HUDEP-2 (cell line): ENCODE results near the gene SLC39A6.
"Not testable (repeated sequence)": the region's sequence is repeated elsewhere in the genome, so short reads cannot be mapped to it uniquely, and the experiment has no call there.

ENCODE experiments used
- DNase-seq, 76 experiments: peaks; one replicate each; lab custom pipeline; 2025; ENCODE audit not compliant: unreplicated experiment in 76 of 76; lab: John Stamatoyannopoulos, UW

SLC39A6 gene

DNA sequence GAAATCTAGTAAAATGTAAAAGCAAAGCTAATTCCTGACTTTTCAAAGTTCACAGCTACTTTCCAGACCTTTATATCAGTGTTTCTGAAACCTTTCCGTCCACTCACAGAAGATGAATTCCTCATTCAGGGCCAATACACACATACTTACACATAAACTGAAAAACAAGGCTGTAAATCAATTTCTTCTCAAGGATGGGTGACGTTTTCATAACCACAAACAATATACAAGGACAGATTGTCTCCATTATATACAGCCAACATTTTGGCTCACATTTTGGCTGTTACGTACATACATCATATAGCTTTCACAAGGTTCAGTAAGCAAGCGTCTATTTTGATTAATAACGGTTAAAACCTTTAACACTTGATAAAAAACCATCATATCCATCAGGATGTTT lies 63.1 kb downstream of the SLC39A6 start:
- DNase-seq, result no peak

DNA sequence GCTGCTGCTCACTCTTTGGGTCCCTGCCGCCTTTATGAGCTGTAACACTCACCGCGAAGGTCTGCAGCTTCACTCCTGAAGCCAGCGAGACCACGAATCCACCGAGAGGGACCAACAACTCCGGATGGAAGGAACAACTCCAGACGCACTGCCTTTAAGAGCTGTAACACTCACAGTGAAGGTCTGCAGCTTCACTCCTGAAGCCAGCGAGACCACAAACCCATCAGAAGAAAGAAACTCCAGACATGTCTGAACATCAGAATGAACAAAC lies 64.4 kb downstream of the SLC39A6 start:
- not testable (repeated sequence) for DNase-seq

DNA sequence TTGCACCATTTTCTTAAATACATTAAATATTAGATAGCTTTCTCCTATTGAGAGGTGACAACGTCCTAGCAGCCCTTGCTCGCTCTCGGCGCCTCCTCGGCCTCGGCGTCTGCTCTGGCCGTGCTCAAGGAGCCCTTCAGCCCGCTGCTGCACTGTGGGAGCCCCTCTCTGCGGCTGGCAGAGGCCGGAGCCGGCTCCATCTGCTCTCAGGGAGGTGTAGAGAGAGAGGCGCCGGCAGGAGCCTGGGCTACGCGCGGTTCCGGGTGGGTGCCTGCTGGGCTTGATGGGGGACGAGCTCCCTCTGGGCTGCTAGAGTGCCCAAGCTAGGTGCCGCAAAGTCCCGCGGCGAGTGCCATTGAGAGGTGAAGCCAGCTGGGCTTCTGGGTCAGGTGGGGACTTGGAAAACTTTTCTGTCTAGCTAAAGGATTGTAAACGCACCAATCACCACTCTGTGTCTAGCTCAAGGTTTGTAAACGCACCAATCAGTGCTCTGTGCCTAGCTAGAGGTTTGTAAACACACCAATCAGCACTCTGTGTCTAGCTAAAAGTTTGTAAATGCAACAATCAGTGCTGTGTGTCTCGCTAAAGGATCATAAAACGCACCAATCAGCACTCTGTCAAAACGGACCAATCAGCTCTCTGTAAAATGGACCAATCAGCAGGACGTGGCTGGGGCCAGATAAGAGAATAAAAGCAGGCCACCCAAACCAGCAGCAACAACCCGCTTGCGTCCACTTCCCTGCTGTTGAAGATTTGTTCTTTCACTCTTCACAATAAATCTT lies 64.9 kb downstream of the SLC39A6 start:
- no peak for DNase-seq

DNA sequence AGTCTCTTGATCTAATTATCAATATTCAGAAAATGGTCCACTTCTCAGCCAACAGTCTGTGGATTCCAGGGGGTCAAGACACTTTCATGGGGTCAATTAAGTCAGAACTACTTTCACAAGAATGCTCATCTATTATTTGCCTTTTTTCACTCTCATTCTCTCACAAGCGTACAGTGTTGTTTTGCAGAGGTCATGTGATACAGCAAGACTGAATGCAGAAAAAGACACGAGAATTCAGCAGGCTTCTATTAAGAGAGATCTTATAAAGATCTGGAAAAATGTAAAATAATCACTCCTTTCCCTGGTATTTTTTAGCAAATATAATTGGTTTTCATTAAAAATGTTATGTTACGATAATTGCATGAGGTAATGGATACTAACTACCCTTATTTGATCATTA lies 70.5 kb downstream of the SLC39A6 start:
- DNase-seq, result no peak
